ENCODE data around the gene PLEKHB1.

The PLEKHB1 gene

GRCh38 chr11:73651252-73651651 is 4.9 kb downstream of the PLEKHB1 start:
- no peak for DNase-seq (ENCODE audit: extremely low spot score)
- CTCF ChIA-PET = no interaction called here
- no peak for TF ChIP-seq SUZ12 (IDR thresholded peaks at IDR 0.05)
- TF ChIP-seq, protein P1, sequence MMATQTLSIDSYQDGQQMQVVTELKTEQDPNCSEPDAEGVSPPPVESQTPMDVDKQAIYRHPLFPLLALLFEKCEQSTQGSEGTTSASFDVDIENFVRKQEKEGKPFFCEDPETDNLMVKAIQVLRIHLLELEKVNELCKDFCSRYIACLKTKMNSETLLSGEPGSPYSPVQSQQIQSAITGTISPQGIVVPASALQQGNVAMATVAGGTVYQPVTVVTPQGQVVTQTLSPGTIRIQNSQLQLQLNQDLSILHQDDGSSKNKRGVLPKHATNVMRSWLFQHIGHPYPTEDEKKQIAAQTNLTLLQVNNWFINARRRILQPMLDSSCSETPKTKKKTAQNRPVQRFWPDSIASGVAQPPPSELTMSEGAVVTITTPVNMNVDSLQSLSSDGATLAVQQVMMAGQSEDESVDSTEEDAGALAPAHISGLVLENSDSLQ (IDR thresholded peaks at IDR 0.05) = no peak
- TF ChIP-seq NFRKB (IDR thresholded peaks at IDR 0.05) = no peak
- TF ChIP-seq SP1 (IDR thresholded peaks at IDR 0.05) = no peak
- no peak for TF ChIP-seq FOXK2 (IDR thresholded peaks at IDR 0.05)
- TF ChIP-seq BHLHE40 (IDR thresholded peaks at IDR 0.05; ENCODE audit: borderline replicate concordance) = no peak
- no peak for TF ChIP-seq CTBP1 (IDR thresholded peaks at IDR 0.05; ENCODE audit: borderline replicate concordance)
- no peak for TF ChIP-seq ELF4 (IDR thresholded peaks at IDR 0.05)
- no peak for TF ChIP-seq ARNT (IDR thresholded peaks at IDR 0.05)
- TF ChIP-seq LEF1 (IDR thresholded peaks at IDR 0.05; ENCODE audit: borderline replicate concordance) = no peak
- no peak for TF ChIP-seq TARDBP (IDR thresholded peaks at IDR 0.05)
- TF ChIP-seq L3MBTL2 (conservative IDR thresholded peaks at IDR 0.05) = no peak
- TF ChIP-seq HDGF (IDR thresholded peaks at IDR 0.05; ENCODE audit: borderline replicate concordance) = no peak
- no peak for TF ChIP-seq FOXM1 (IDR thresholded peaks at IDR 0.05; ENCODE audit: borderline replicate concordance)
- no peak for TF ChIP-seq FOXA1 (IDR thresholded peaks at IDR 0.05)
- no peak for TF ChIP-seq ZNF384 (IDR thresholded peaks at IDR 0.05)
- POLR2A ChIA-PET = no interaction called here

DNA sequence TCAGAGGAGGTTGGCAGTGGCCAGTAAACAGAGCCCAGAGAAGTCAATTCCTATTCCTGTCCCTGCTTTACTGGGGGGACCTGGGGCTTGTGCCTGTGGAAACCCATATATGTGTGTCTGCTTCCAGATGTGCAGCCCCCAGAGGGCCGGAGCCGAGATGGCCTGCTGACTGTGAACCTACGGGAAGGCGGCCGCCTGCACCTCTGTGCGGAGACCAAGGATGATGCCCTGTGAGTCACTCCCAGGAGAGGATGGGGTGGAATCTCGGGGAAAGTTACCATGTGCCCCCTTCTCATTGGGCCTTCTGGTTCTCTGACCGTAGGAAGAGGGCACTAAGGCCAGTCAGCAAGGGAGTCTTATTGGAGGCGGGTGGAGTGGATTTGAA is 5.3 kb downstream of the PLEKHB1 start:
- CTCF ChIA-PET = no interaction called here
- POLR2A ChIA-PET = no interaction called here

DNA sequence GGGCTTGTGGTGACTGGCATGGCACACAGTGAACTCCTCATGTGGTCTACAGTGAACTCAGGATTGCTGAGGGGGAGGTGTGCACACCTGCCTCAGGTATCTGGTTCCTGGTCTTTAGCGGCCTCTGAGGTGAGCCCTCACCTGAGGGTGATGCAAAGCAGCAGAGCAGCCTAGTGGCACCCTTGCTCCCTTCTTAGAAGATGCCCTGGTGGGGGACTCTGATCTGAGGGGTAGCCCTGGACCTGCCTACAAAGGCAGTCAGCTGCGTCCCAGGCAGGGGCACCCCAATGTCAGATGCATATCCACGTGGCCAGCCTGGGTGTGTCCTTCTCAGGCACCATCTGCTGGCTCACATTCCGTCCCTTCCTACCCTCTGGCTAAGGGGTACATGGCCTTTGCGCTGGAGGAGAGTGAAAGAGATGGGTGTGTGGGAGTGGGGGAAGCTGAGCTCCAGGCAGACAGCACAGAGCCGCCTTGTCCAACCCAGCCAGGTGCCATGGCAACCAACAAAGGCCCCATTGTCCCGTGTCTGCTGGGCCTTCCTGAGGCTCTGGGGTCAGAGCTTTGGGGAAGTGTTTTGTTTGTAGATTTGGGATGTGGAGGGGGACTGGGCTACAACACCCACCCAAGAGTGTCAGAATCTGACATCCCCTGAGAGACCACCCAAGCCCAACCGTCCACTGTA is 5.8 kb downstream of the PLEKHB1 start:
- DNase-seq (ENCODE audit: extremely low spot score) = no peak
- POLR2A ChIA-PET = no interaction called here
- TF ChIP-seq, protein P1 (IDR thresholded peaks at IDR 0.05) = no peak
- TF ChIP-seq ELF4 (IDR thresholded peaks at IDR 0.05) (no peak), SUZ12 (IDR thresholded peaks at IDR 0.05) (no peak)
- CTCF ChIA-PET = no interaction called here

More for the DNA sequence above, 5.3 kb downstream of the PLEKHB1 start:
- TF ChIP-seq, protein P1 (IDR thresholded peaks at IDR 0.05) = no peak
- TF ChIP-seq FOXK2 (IDR thresholded peaks at IDR 0.05) (no peak), TARDBP (IDR thresholded peaks at IDR 0.05) (no peak)
- no peak for DNase-seq (ENCODE audit: extremely low spot score)

DNA sequence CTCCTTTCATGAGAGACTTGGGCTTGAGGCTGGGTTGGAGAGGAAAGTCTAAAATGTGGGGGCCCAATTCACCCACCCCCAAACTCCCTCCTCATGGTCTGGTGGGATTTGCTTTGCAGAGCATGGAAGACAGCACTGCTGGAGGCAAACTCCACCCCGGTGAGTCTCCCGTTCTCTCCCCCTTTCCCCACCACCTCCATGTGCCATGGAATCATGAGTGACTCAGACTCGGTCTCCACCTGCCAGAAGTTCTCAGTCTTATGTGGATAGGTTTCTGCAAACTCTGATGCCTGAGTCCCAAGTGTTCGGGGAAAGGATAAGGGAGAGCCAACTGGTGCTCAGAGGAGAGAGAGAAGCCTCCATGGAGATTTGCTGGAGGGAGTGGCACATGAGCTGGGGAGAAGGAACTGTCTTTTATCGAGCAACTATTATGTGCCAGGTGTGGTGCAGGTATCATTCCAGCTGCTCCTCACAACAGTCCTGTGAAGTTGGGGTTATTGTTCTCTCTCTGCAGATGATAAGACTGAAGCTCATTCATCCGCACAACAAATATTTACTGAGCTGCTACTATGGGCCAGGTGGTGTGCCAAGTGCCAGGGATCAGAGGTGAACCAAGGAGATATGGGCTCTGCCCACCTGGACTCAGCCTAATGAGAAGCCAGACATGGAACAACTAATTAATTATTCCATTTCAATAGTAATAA is 6.6 kb downstream of the PLEKHB1 start:
- DNase-seq (ENCODE audit: extremely low spot score) = no peak
- TF ChIP-seq NFRKB (IDR thresholded peaks at IDR 0.05) (no peak), ELF4 (IDR thresholded peaks at IDR 0.05) (no peak), CTBP1 (IDR thresholded peaks at IDR 0.05; ENCODE audit: borderline replicate concordance) (no peak), BHLHE40 (IDR thresholded peaks at IDR 0.05; ENCODE audit: borderline replicate concordance) (no peak), SUZ12 (IDR thresholded peaks at IDR 0.05) (no peak), LEF1 (IDR thresholded peaks at IDR 0.05; ENCODE audit: borderline replicate concordance) (no peak), HDGF (IDR thresholded peaks at IDR 0.05; ENCODE audit: borderline replicate concordance) (no peak), FOXM1 (IDR thresholded peaks at IDR 0.05; ENCODE audit: borderline replicate concordance) (no peak), TARDBP (IDR thresholded peaks at IDR 0.05) (no peak), FOXK2 (IDR thresholded peaks at IDR 0.05) (no peak)
- TF ChIP-seq, protein P1 (IDR thresholded peaks at IDR 0.05) = no peak
- POLR2A ChIA-PET = no interaction called here
- CTCF ChIA-PET = no interaction called here

DNA sequence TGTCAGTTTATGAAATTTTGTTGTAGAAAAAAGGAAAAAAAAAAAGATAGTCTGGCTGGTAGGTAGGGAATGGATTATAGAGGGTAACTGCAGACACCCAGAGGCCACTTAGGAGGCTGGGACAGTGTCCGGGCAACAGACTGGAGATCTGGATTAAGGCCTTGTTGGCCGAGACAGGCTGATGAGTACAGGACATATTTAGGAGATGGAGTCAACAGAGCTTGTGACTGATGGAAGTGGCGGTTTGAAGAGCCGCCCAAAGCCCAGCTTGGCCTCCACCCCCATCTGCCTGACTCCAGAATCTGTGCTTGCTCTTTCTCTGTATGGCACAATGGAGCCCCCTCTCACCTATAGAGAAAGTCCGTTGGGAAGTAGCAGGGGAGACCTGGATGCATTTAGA is 7.6 kb downstream of the PLEKHB1 start:
- no peak for TF ChIP-seq FOXM1 (IDR thresholded peaks at IDR 0.05; ENCODE audit: borderline replicate concordance)
- no peak for DNase-seq (ENCODE audit: extremely low spot score)
- POLR2A ChIA-PET = no interaction called here

DNA sequence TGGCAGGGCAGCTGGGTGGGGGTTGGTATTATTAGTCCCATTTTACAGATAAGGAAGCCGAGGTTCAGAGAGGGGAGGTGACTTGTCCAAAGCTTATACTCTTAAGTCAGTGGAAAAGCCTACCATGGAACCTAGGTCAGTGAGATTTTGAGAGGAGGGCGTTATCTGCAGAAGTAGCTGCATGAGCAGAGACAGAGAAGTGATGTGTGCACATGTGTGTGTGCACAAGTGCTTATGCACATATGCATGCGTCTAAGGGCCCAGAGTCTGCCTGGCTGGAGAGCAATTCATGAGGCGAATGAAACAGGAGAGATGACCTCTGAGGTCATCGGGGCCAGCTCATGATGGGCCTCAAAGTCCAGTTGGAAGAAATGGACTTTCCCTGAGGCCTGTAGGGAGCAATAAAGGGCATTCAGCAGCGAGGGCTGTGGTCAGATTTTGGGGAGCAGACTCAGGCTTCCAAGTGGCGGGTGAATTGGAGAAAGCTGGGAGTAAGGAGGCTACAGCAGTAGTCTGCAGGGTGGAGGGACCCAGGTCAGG is 8.2 kb downstream of the PLEKHB1 start:
- CTCF ChIA-PET = interaction anchor here (0.6 kb wide), 1 partner anchor 215 kb away, joined by 6 read pairs; no protein-coding TSS in a partner anchor
- no peak for DNase-seq (ENCODE audit: extremely low spot score)
- TF ChIP-seq HDGF (IDR thresholded peaks at IDR 0.05; ENCODE audit: borderline replicate concordance) (no peak), NFRKB (IDR thresholded peaks at IDR 0.05) (no peak), TARDBP (IDR thresholded peaks at IDR 0.05) (no peak), ZNF384 (IDR thresholded peaks at IDR 0.05) (no peak), LEF1 (IDR thresholded peaks at IDR 0.05; ENCODE audit: borderline replicate concordance) (no peak), ELF4 (IDR thresholded peaks at IDR 0.05) (no peak), ARNT (IDR thresholded peaks at IDR 0.05) (no peak), SP1 (IDR thresholded peaks at IDR 0.05) (no peak), BHLHE40 (IDR thresholded peaks at IDR 0.05; ENCODE audit: borderline replicate concordance) (no peak), SUZ12 (IDR thresholded peaks at IDR 0.05) (no peak)
- TF ChIP-seq, protein P1 (IDR thresholded peaks at IDR 0.05) = no peak
- POLR2A ChIA-PET = no interaction called here

More for the DNA sequence above, 7.6 kb downstream of the PLEKHB1 start:
- CTCF ChIA-PET = no interaction called here

All from HEK293T (cell line).